IMR-90 (cell line): Measurements from ENCODE around the gene SLC36A2. TPM values are rescaled to one million over a fixed set of nuclear protein-coding genes. Genes with fewer than 3 reads are reported as not detected.
A peak's percentile ranks its signal among the peaks of the same experiment; 100 is the strongest.

Experiments used
- ATAC-seq: fragments of 200-7000 bp; cut with Tn5 transposase; 2 replicates; pipeline ENCODE4 v1.9.1; 2020; ENCODE audit warnings: low read depth, mild to moderate bottlenecking, moderate library complexity
- BruUV-seq: library from RNA; stranded (reverse); fragments of 400-500 nt; replicated peaks from 2 replicates; lab custom pipeline; 2021; lab: Mats Ljungman, UMichigan
- CTCF ChIA-PET: fragments of 300-600 bp; formaldehyde crosslinking; extraction: SDS; loops from one replicate; lab custom pipeline; 2021; ENCODE audit warnings: antibody characterized with exemption; lab: Yijun Ruan, JAX
- POLR2A ChIA-PET: fragments of 300-600 bp; sonication (Branson Sonifier 250); formaldehyde crosslinking; loops from one replicate; lab custom pipeline; 2022; ENCODE audit warnings: antibody characterized with exemption; ENCODE audit not compliant: unreplicated experiment; lab: Charles Lee
- DNase-seq: peaks from one replicate; pipeline ENCODE4 v3.0.0; 2013
- H2AFZ ChIP-seq: replicated peaks from 2 replicates; pipeline ENCODE3; 2013; ENCODE audit warnings: low read length, mild to moderate bottlenecking; ENCODE audit not compliant: poor library complexity
- H2AK5ac ChIP-seq: 2 replicates; pipeline ENCODE4 v1.6.1; 2013; ENCODE audit warnings: low read depth, low read length, inconsistent platforms
- H2AK9ac ChIP-seq: replicated peaks from 2 replicates; pipeline ENCODE3; 2013; ENCODE audit warnings: mild to moderate bottlenecking, low read depth, low read length, moderate library complexity; ENCODE audit not compliant: poor library complexity
- H2BK120ac ChIP-seq: 2 replicates; pipeline ENCODE4 v1.6.1; 2013; ENCODE audit warnings: low read depth, low read length, inconsistent platforms
- H2BK15ac ChIP-seq: 3 replicates; pipeline ENCODE4 v1.6.1; 2013; ENCODE audit warnings: low read depth, low read length, inconsistent platforms
- H2BK20ac ChIP-seq: 2 replicates; pipeline ENCODE4 v1.6.1; 2013; ENCODE audit warnings: low read depth, mild to moderate bottlenecking, inconsistent platforms, low read length, moderate library complexity
- H2BK5ac ChIP-seq: 2 replicates; pipeline ENCODE4 v1.6.1; 2013; ENCODE audit warnings: mild to moderate bottlenecking, low read depth, low read length, inconsistent platforms; ENCODE audit not compliant: poor library complexity, severe bottlenecking
- H3K14ac ChIP-seq: replicated peaks from 2 replicates; pipeline ENCODE4 v1.6.1; 2013; ENCODE audit warnings: low read depth, low read length, inconsistent platforms
- H3K18ac ChIP-seq: 2 replicates; pipeline ENCODE4 v1.6.1; 2013; ENCODE audit warnings: low read depth, low read length, control low read depth
- H3K23ac ChIP-seq: 2 replicates; pipeline ENCODE4 v1.6.1; 2013; ENCODE audit warnings: low read depth, low read length, inconsistent platforms
- H3K27ac ChIP-seq: 2 replicates; pipeline ENCODE4 v1.5.1; 2013; ENCODE audit warnings: mild to moderate bottlenecking, control low read depth, low read length; ENCODE audit not compliant: insufficient read depth
- H3K27me3 ChIP-seq: 2 replicates; pipeline ENCODE4 v1.6.1; 2013; ENCODE audit warnings: low read length; ENCODE audit not compliant: control insufficient read depth, insufficient read depth
- H3K36me3 ChIP-seq: 2 replicates; pipeline ENCODE4 v1.6.1; 2013; ENCODE audit warnings: low read length, mixed read lengths; ENCODE audit not compliant: control insufficient read depth, insufficient read depth
- H3K4ac ChIP-seq: 2 replicates; pipeline ENCODE4 v1.6.1; 2013; ENCODE audit warnings: low read depth, low read length, inconsistent platforms
- H3K4me1 ChIP-seq: 2 replicates; pipeline ENCODE4 v1.6.1; 2013; ENCODE audit warnings: low read length, mixed read lengths; ENCODE audit not compliant: control insufficient read depth, insufficient read depth
- H3K4me2 ChIP-seq: 2 replicates; pipeline ENCODE4 v1.6.1; 2013; ENCODE audit warnings: low read depth, mild to moderate bottlenecking, control low read depth, low read length, moderate library complexity
- H3K4me3 ChIP-seq: 2 replicates; pipeline ENCODE4 v1.5.1; 2013; ENCODE audit warnings: low read depth, mild to moderate bottlenecking, control low read depth, low read length, moderate library complexity; ENCODE audit not compliant: insufficient read depth
- H3K56ac ChIP-seq: 2 replicates; pipeline ENCODE4 v1.6.1; 2013; ENCODE audit warnings: low read length, inconsistent platforms; ENCODE audit not compliant: insufficient read depth; ENCODE audit errors: extremely low read depth
- H3K79me1 ChIP-seq, 2 experiments: 2 replicates each; pipeline ENCODE4 v1.6.1; 2013; ENCODE audit warnings: low read length in 2 of 2, inconsistent platforms in 1 of 2, low read depth in 1 of 2
- H3K9ac ChIP-seq: 2 replicates; pipeline ENCODE4 v1.6.1; 2013; ENCODE audit warnings: low read depth, low read length, control low read depth
- H3K9me1 ChIP-seq: 2 replicates; pipeline ENCODE4 v1.6.1; 2013; ENCODE audit warnings: low read length, inconsistent platforms; ENCODE audit not compliant: insufficient read depth
- H3K9me3 ChIP-seq: 2 replicates; pipeline ENCODE4 v1.6.1; 2013; ENCODE audit warnings: low read length; ENCODE audit not compliant: control insufficient read depth, insufficient read depth
- H4K20me1 ChIP-seq: 2 replicates; pipeline ENCODE4 v1.6.1; 2013; ENCODE audit warnings: low read length, inconsistent platforms; ENCODE audit not compliant: insufficient read depth
- H4K5ac ChIP-seq: 2 replicates; pipeline ENCODE4 v1.6.1; 2013; ENCODE audit warnings: mild to moderate bottlenecking, low read depth, low read length, control low read depth
- H4K8ac ChIP-seq, 2 experiments: 2 replicates each; pipeline ENCODE4 v1.6.1; 2013; ENCODE audit warnings: low read depth in 2 of 2, low read length in 2 of 2, control low read depth in 1 of 2, inconsistent platforms in 1 of 2
- H4K91ac ChIP-seq: 2 replicates; pipeline ENCODE4 v1.6.1; 2013; ENCODE audit warnings: low read depth, low read length, inconsistent platforms; ENCODE audit not compliant: insufficient read depth
- CHD1 ChIP-seq: IDR thresholded peaks from 2 replicates; pipeline ENCODE4 v1.6.1; 2012; ENCODE audit warnings: low read depth, low read length, improper control_type of control experiment
- ELK1 ChIP-seq: fragments of 150-350 bp; IDR thresholded peaks from 2 replicates; pipeline ENCODE4 v1.6.1; 2016; ENCODE audit warnings: low read depth, mild to moderate bottlenecking, low read length, moderate library complexity, borderline replicate concordance
- FOS ChIP-seq: fragments of 150-350 bp; IDR thresholded peaks from 2 replicates; pipeline ENCODE4 v1.6.1; 2016; ENCODE audit warnings: low read depth, low read length
- MAFK ChIP-seq: IDR thresholded peaks from 2 replicates; pipeline ENCODE4 v1.6.1; 2012; ENCODE audit warnings: low read depth, low read length, improper control_type of control experiment
- MXI1 ChIP-seq: IDR thresholded peaks from 2 replicates; pipeline ENCODE4 v1.6.1; 2012; ENCODE audit warnings: low read depth, mild to moderate bottlenecking, low read length, moderate library complexity, borderline replicate concordance
- NFE2L2 ChIP-seq: fragments of 150-350 bp; IDR thresholded peaks from 2 replicates; pipeline ENCODE4 v1.6.1; 2016; ENCODE audit warnings: low read depth, mild to moderate bottlenecking, low read length
- POLR2A ChIP-seq: IDR thresholded peaks from 2 replicates; pipeline ENCODE4 v1.6.1; 2012; ENCODE audit warnings: mild to moderate bottlenecking, low read depth, low read length
- RFX5 ChIP-seq: IDR thresholded peaks from 2 replicates; pipeline ENCODE4 v1.8.0; 2012; ENCODE audit warnings: low read depth, mild to moderate bottlenecking, low read length, moderate library complexity
- USF2 ChIP-seq: fragments of 150-350 bp; IDR thresholded peaks from 2 replicates; pipeline ENCODE4 v1.6.1; 2017; ENCODE audit warnings: mild to moderate bottlenecking, antibody characterized with exemption, low read length, low read depth
- WGBS, 2 experiments: methylation state at CpG; one replicate each; pipeline versions ENCODE4 v1.1.5 to v1.1.7; 2013; ENCODE audit warnings: missing lambda C conversion rate in 2 of 2; ENCODE audit not compliant: insufficient read length in 1 of 2; ENCODE audit errors: extremely low coverage in 2 of 2; 5-methylcytosine and 5-hydroxymethylcytosine counted together
- dilution Hi-C: fragments of 300-500 bp; cut with HindIII; formaldehyde crosslinking; loops from one replicate; pipeline ENCODE4 v1.14.3; 2018; ENCODE audit warnings: low sequenced_read_pairs; ENCODE audit not compliant: unreplicated experiment
- in situ Hi-C: fragments of 300-500 bp; cut with MboI; formaldehyde crosslinking; loops from 3 replicates; pipeline ENCODE4 v1.14.3; 2019; ENCODE audit warnings: low sequenced_read_pairs, inconsistent platforms, mixed read lengths
- intact Hi-C: fragments of 100-400 bp; cut with micrococcal nuclease; formaldehyde crosslinking; loops from 2 replicates; pipeline ENCODE4 v1.10.0; 2022
- polyA plus RNA-seq, 3 experiments: library from polyadenylated mRNA; depleted of rRNA; stranded (reverse); fragments of >200 nt; gene quantifications; 2 replicates each; pipeline ENCODE4 v1.2.3, GENCODE V29; 2012; ENCODE audit warnings: low replicate concordance in 1 of 3
- total RNA-seq: library from RNA; depleted of rRNA; stranded (reverse); fragments of >200 nt; gene quantifications from 2 replicates; pipeline ENCODE4 v1.2.3, GENCODE V29; 2012

Gene SLC36A2
- total and polyA plus RNA-seq, 2 of the 4 experiments (the other 2 are of a cell fraction), result not detected

- H3K27ac ChIP-seq, result no peak overlapping the region
- H3K36me3 ChIP-seq, result no peaks in the 10 kb centered on the region
- DNase-seq (no peak), ATAC-seq (no peak)
- CTCF ChIA-PET, result no interaction called here
- no peaks in the 10 kb centered on the region for H4K20me1 ChIP-seq
- H3K18ac ChIP-seq, result no peak overlapping the region
- dilution Hi-C loops (no loop called here), intact Hi-C loops (no loop called here), in situ Hi-C loops (no loop called here)
- no TSS peak for BruUV-seq
- H2BK20ac ChIP-seq, result no peak overlapping the region
- H2AK5ac ChIP-seq, result no peak overlapping the region
- H4K91ac ChIP-seq, result no peak overlapping the region
- H4K5ac ChIP-seq, result no peak overlapping the region
- H3K4ac ChIP-seq, result no peak overlapping the region
- H3K9me3 ChIP-seq, result no peaks in the 10 kb centered on the region
- 88% methylated on average over 1 of the region's 3 CpGs; no CpG with 5 or more reads in 1 of the 2 experiments for WGBS, 2 experiments
- no peak overlapping the region for H2BK5ac ChIP-seq
- no peak overlapping the region for H3K56ac ChIP-seq
- H2BK120ac ChIP-seq, result no peak overlapping the region
- H3K27me3 ChIP-seq, result peaks cover 2% of the 10 kb centered on the region; the same call in 1 of the 2 replicates
- H4K8ac ChIP-seq, result no peak overlapping the region
- no peak overlapping the region for H3K23ac ChIP-seq
- H3K4me2 ChIP-seq, result no peak overlapping the region
- no peak overlapping the region for H3K4me3 ChIP-seq
- peak overlapping the region; percentile 11 for H2AFZ ChIP-seq
- H3K9me1 ChIP-seq, result no peaks in the 10 kb centered on the region
- H3K4me1 ChIP-seq, result no peaks in the 10 kb centered on the region
- H3K9ac ChIP-seq, result no peak overlapping the region
- H3K79me1 ChIP-seq, result no peaks in the 10 kb centered on the region
- no peak overlapping the region for H3K14ac ChIP-seq
- POLR2A ChIA-PET, result no interaction called here
- TF ChIP-seq USF2 (no peak), RFX5 (no peak), MXI1 (no peak), FOS (no peak), NFE2L2 (no peak), MAFK (no peak), CHD1 (no peak), ELK1 (no peak), POLR2A (no peak)
- H2BK15ac ChIP-seq, result no peak overlapping the region
- no peak overlapping the region for H2AK9ac ChIP-seq
These were observed 21.1 kb downstream of the SLC36A2 start for GRCh38 chr5:151326266-151326665.
